PC-9 (cell line): ENCODE measurements around the gene OR4K5. TPM values are rescaled to one million over a fixed set of nuclear protein-coding genes. Genes with fewer than 3 reads are reported as not detected.

Experiments used
- BruUV-seq: library from RNA; stranded (reverse); fragments of 400-500 nt; replicated peaks from 2 replicates; lab custom pipeline; 2021; lab: Mats Ljungman, UMichigan
- CTCF ChIA-PET: fragments of 300-600 bp; sonication (Branson Sonifier 250); formaldehyde crosslinking; loops from one replicate; lab custom pipeline; 2022; ENCODE audit warnings: antibody characterized with exemption; lab: Charles Lee
- POLR2A ChIA-PET: fragments of 300-600 bp; sonication (Branson Sonifier 250); formaldehyde crosslinking; loops from one replicate; lab custom pipeline; 2022; ENCODE audit warnings: antibody characterized with exemption; ENCODE audit not compliant: unreplicated experiment; lab: Charles Lee
- DNase-seq, 2 experiments: peaks; one replicate each; pipeline versions ENCODE4 v3.0.0 to v3.0.0-alpha.2; 2015 to 2022; ENCODE audit warnings: mixed read lengths in 1 of 2
- H2AFZ ChIP-seq: fragments of 200-600 bp; sonication (generic); 2 replicates; pipeline ENCODE4 v1.8.1; 2017; ENCODE audit warnings: antibody characterized with exemption
- H3F3A ChIP-seq: fragments of 200-600 bp; sonication (generic); 2 replicates; pipeline ENCODE4 v1.8.1; 2017; ENCODE audit warnings: antibody characterized with exemption, mild to moderate bottlenecking, low read depth; ENCODE audit not compliant: insufficient read depth
- H3K27ac ChIP-seq: fragments of 200-600 bp; sonication (generic); 2 replicates; pipeline ENCODE4 v1.6.1; 2016; ENCODE audit warnings: mixed run types
- H3K27me3 ChIP-seq: fragments of 200-600 bp; sonication (generic); 2 replicates; pipeline ENCODE4 v1.6.1; 2016; ENCODE audit warnings: low read depth, mixed run types; ENCODE audit not compliant: insufficient read depth
- H3K36me3 ChIP-seq: fragments of 200-600 bp; sonication (generic); 2 replicates; pipeline ENCODE4 v1.6.1; 2016; ENCODE audit warnings: low read depth, mixed run types
- H3K4me1 ChIP-seq: fragments of 200-600 bp; sonication (generic); replicated peaks from 2 replicates; pipeline ENCODE4 v1.6.1; 2016; ENCODE audit warnings: mixed run types; ENCODE audit not compliant: insufficient read depth
- H3K4me2 ChIP-seq: fragments of 200-600 bp; sonication (generic); 2 replicates; pipeline ENCODE4 v1.6.1; 2017; ENCODE audit warnings: mixed run types
- H3K4me3 ChIP-seq: fragments of 200-600 bp; sonication (generic); 2 replicates; pipeline ENCODE4 v1.6.1; 2016; ENCODE audit warnings: mixed run types
- H3K79me2 ChIP-seq: fragments of 200-600 bp; sonication (generic); 2 replicates; pipeline ENCODE4 v1.6.1; 2017; ENCODE audit warnings: low read depth, mixed run types
- H3K9me2 ChIP-seq: fragments of 200-600 bp; sonication (generic); 2 replicates; pipeline ENCODE4 v1.8.1; 2017; ENCODE audit warnings: mild to moderate bottlenecking; ENCODE audit not compliant: insufficient read depth
- H3K9me3 ChIP-seq: fragments of 200-600 bp; sonication (generic); 2 replicates; pipeline ENCODE4 v1.8.1; 2016; ENCODE audit warnings: low read depth; ENCODE audit not compliant: insufficient read depth
- H4K20me1 ChIP-seq: fragments of 200-600 bp; sonication (generic); 2 replicates; pipeline ENCODE4 v1.8.1; 2017; ENCODE audit not compliant: insufficient read depth
- EZH2 ChIP-seq: fragments of 200-600 bp; sonication (generic); IDR thresholded peaks from 2 replicates; pipeline ENCODE4 v1.8.0; 2017; ENCODE audit warnings: antibody characterized with exemption, low read depth
- intact Hi-C: fragments of 100-400 bp; cut with micrococcal nuclease; formaldehyde crosslinking; loops from one replicate; pipeline ENCODE4 v1.10.0; 2022; ENCODE audit not compliant: unreplicated experiment
- total RNA-seq: library from RNA; stranded (reverse); gene quantifications from 2 replicates; pipeline ENCODE4 v1.2.3, GENCODE V29; 2021
- TF ChIP-seq, protein P1 (sequence below): fragments of 200-600 bp; sonication (generic); conservative IDR thresholded peaks from 2 replicates; pipeline ENCODE4 v1.6.1; 2017; ENCODE audit warnings: mixed run types, antibody characterized with exemption, mild to moderate bottlenecking, moderate library complexity

Gene OR4K5
- total RNA-seq, 1 experiment from 2014 or later, result not detected

DNA sequence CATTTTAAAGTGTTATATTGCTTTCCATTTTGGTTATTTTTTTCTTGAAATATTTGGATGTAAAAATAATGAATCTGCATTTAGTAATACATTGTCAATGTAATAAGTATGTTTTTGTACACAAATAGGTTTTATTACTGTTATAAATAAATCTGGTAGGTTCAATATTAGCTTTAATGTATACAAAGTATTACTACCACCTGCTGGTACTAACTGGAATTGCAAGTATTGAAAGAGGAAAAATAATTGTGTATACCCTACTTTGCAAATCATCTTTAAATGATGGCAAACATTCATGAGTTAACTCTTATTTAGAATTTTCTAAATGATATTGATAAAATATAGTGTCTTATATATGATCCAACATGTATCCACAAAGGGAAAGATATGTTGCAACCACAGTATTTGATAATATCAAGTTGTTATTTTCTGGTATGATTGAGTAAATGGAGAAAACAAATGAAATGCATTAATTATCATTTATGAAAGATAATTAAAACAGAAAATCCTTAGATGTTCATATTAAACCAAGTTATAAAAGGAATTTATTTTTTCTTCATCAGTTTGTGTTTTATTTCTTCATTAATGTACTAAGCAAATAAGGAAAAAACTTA lies 42.3 kb upstream of the OR4K5 start:
- H3K9me2 ChIP-seq, result no peaks in the 10 kb centered on the region
- TF ChIP-seq, protein P1, sequence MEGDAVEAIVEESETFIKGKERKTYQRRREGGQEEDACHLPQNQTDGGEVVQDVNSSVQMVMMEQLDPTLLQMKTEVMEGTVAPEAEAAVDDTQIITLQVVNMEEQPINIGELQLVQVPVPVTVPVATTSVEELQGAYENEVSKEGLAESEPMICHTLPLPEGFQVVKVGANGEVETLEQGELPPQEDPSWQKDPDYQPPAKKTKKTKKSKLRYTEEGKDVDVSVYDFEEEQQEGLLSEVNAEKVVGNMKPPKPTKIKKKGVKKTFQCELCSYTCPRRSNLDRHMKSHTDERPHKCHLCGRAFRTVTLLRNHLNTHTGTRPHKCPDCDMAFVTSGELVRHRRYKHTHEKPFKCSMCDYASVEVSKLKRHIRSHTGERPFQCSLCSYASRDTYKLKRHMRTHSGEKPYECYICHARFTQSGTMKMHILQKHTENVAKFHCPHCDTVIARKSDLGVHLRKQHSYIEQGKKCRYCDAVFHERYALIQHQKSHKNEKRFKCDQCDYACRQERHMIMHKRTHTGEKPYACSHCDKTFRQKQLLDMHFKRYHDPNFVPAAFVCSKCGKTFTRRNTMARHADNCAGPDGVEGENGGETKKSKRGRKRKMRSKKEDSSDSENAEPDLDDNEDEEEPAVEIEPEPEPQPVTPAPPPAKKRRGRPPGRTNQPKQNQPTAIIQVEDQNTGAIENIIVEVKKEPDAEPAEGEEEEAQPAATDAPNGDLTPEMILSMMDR, result peak; percentile 77
- TF ChIP-seq EZH2, result no peak
- POLR2A ChIA-PET, result no interaction called here
- H3K27ac ChIP-seq, result no peak overlapping the region
- H3F3A ChIP-seq, result no peaks in the 10 kb centered on the region
- H2AFZ ChIP-seq, result no peak overlapping the region
- no peaks in the 10 kb centered on the region for H3K4me1 ChIP-seq
- H3K27me3 ChIP-seq, result no peaks in the 10 kb centered on the region
- no peak overlapping the region for H3K4me2 ChIP-seq
- H3K9me3 ChIP-seq, result no peaks in the 10 kb centered on the region
- intact Hi-C loops, result no loop called here
- CTCF ChIA-PET, result no interaction called here
- H4K20me1 ChIP-seq, result no peaks in the 10 kb centered on the region
- H3K36me3 ChIP-seq, result no peaks in the 10 kb centered on the region
- H3K79me2 ChIP-seq, result no peaks in the 10 kb centered on the region
- no peak overlapping the region for H3K4me3 ChIP-seq
- no peak for DNase-seq
- no TSS peak for BruUV-seq

DNA sequence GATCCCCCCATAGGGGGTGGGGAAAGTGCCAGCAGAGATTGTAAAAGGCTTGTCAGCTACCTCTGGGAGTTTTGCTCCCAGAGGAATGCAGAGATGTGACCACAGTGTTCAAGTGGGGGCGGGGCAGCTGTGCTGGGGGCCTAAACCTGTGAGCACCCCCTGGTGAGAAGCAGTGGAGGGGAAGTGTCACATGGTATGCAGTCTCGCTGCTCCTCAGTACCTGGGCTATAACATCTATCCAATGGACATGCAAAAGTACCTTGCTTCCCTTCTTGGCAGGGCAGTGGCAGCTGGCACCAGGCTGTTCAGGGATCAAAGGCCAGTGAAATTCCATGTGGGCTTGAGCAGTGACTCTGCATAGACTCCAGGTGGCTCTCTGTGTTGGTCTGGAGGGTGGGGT lies 25.1 kb upstream of the OR4K5 start:
- Histone ChIP-seq H3K4me2 (no peak overlapping the region), H3K9me2 (no peaks in the 10 kb centered on the region), H3K4me1 (no peaks in the 10 kb centered on the region), H3K9me3 (no peaks in the 10 kb centered on the region), H2AFZ (no peak overlapping the region), H4K20me1 (no peaks in the 10 kb centered on the region), H3K27ac (no peak overlapping the region), H3K27me3 (no peaks in the 10 kb centered on the region), H3K36me3 (no peaks in the 10 kb centered on the region), H3K4me3 (no peak overlapping the region), H3K79me2 (no peaks in the 10 kb centered on the region), H3F3A (no peaks in the 10 kb centered on the region)
- ChIA-PET CTCF (interaction anchor here (0.6 kb wide), 1 partner anchor 305 kb away, joined by 6 read pairs; no protein-coding TSS in a partner anchor), POLR2A (no interaction called here)
- BruUV-seq, result no TSS peak
- DNase-seq, result no peak
- TF ChIP-seq, protein P1, result no peak
- intact Hi-C loops, result no loop called here

- ChIA-PET CTCF (no interaction called here), POLR2A (no interaction called here)
- Histone ChIP-seq H3F3A (no peaks in the 10 kb centered on the region), H3K4me3 (no peak overlapping the region), H3K27me3 (no peaks in the 10 kb centered on the region), H3K9me2 (no peaks in the 10 kb centered on the region), H3K36me3 (no peaks in the 10 kb centered on the region), H4K20me1 (no peaks in the 10 kb centered on the region), H3K9me3 (no peaks in the 10 kb centered on the region), H3K4me1 (no peaks in the 10 kb centered on the region), H3K79me2 (no peaks in the 10 kb centered on the region), H3K27ac (no peak overlapping the region), H3K4me2 (no peak overlapping the region), H2AFZ (no peak overlapping the region)
- intact Hi-C loops, result no loop called here
- no TSS peak for BruUV-seq
- TF ChIP-seq EZH2, result no peak
- TF ChIP-seq, protein P1, result no peak
- no peak for DNase-seq
Observed at GRCh38 chr14:19900999-19901398, 19.4 kb upstream of the OR4K5 start.
